ENCODE results near the gene USP17L26. TPM values are rescaled to one million over a fixed set of nuclear protein-coding genes. Genes with fewer than 3 reads are reported as not detected.
"Not testable (repeated sequence)": the region's sequence is repeated elsewhere in the genome, so short reads cannot be mapped to it uniquely, and the experiment has no call there.

USP17L26 gene, protein sequence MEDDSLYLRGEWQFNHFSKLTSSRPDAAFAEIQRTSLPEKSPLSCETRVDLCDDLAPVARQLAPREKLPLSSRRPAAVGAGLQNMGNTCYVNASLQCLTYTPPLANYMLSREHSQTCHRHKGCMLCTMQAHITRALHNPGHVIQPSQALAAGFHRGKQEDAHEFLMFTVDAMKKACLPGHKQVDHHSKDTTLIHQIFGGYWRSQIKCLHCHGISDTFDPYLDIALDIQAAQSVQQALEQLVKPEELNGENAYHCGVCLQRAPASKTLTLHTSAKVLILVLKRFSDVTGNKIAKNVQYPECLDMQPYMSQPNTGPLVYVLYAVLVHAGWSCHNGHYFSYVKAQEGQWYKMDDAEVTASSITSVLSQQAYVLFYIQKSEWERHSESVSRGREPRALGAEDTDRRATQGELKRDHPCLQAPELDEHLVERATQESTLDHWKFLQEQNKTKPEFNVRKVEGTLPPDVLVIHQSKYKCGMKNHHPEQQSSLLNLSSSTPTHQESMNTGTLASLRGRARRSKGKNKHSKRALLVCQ
- total RNA-seq: not detected
- not detected for polyA plus RNA-seq (ENCODE audit: insufficient read length in 6 of 6)
- long read RNA-seq, donor 1: 0 reads
- long read RNA-seq, donor 2: 0 reads
- long read RNA-seq, donor 3: 0 reads
- long read RNA-seq, donor 4: 0 reads
- long read RNA-seq, donor 5: 0 reads
- long read RNA-seq, donor 6: 0 reads
- long read RNA-seq, donor 7: 0 reads
- long read RNA-seq, donor 8: 0 reads
- long read RNA-seq, donor 9: 0 reads
- long read RNA-seq, donor 10: 0 reads
- long read RNA-seq, donor 11: 0 reads
- long read RNA-seq, donor 12: 0 reads

DNA sequence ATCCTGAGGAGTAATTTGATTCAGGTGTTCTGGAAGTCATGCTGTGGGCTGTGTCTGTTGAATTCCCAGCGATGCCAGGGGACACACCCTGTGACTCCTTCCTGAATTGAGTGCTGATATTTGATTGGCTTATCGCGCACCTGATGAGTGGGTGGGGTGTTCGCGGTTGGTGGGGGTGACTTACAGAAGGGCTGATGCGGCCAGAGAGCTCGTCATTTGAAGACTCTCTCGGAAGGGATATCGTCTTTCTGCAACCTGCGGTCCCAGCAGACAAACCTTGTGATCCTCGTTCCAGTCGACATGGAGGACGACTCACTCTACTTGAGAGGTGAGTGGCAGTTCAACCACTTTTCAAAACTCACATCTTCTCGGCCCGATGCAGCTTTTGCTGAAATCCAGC lies at the start of gene USP17L26:
TSS of gene USP17L26 (plus strand) at position 301 of the 400 bp plus-strand sequence. CDS start at position 301, 0 bp downstream.
- ATAC-seq; H3K9me3 ChIP-seq; H3K4me3 ChIP-seq; intact Hi-C loops (cut with DNase I); H3K27me3 ChIP-seq; H3K27ac ChIP-seq; H3K36me3 ChIP-seq; DNase-seq; H3K4me1 ChIP-seq: not testable (repeated sequence)

DNA sequence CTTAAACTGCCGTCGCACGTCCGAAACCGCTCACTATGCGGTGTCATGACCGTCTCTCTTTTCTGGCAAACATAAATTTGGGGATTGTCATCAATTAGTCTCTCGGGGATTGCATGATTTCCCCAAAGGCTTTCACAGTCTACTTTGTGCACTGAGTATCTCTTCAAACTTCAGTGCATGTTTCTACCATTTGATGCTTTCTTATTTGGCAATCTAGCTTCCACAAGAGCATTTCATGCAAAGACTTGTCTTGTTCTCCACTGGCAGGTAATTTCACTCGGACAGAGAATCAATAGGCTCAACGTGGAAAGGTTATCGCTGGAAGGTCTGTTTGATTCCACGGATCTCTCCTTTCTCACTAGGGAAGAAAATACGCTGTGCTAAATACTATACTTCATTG lies 10.3 kb upstream of the USP17L26 start:
- H3K4me1 ChIP-seq; ATAC-seq; intact Hi-C loops (cut with DNase I): not testable (repeated sequence)

DNA sequence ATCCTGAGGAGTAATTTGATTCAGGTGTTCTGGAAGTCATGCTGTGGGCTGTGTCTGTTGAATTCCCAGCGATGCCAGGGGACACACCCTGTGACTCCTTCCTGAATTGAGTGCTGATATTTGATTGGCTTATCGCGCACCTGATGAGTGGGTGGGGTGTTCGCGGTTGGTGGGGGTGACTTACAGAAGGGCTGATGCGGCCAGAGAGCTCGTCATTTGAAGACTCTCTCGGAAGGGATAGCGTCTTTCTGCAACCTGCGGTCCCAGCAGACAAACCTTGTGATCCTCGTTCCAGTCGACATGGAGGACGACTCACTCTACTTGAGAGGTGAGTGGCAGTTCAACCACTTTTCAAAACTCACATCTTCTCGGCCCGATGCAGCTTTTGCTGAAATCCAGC lies 9.6 kb upstream of the USP17L26 start, which contains the start of gene USP17L24:
TSS of gene USP17L24 (plus strand) at position 301 of the 400 bp plus-strand sequence. CDS start at position 301, 0 bp downstream.
- H3K4me1 ChIP-seq; H3K9me3 ChIP-seq; H3K27me3 ChIP-seq; DNase-seq; H3K36me3 ChIP-seq; ATAC-seq; H3K27ac ChIP-seq; H3K4me3 ChIP-seq; intact Hi-C loops (cut with DNase I): not testable (repeated sequence)

More for the DNA sequence above, 10.3 kb upstream of the USP17L26 start:
- not testable (repeated sequence) for H3K9me3 ChIP-seq, H3K4me3 ChIP-seq, H3K27me3 ChIP-seq, DNase-seq, H3K27ac ChIP-seq, H3K36me3 ChIP-seq

DNA sequence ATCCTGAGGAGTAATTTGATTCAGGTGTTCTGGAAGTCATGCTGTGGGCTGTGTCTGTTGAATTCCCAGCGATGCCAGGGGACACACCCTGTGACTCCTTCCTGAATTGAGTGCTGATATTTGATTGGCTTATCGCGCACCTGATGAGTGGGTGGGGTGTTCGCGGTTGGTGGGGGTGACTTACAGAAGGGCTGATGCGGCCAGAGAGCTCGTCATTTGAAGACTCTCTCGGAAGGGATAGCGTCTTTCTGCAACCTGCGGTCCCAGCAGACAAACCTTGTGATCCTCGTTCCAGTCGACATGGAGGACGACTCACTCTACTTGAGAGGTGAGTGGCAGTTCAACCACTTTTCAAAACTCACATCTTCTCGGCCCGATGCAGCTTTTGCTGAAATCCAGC lies 4.8 kb upstream of the USP17L26 start, which contains the start of gene USP17L25:
TSS of gene USP17L25 (plus strand) at position 301 of the 400 bp plus-strand sequence. CDS start at position 301, 0 bp downstream.
- ATAC-seq; intact Hi-C loops (cut with DNase I): not testable (repeated sequence)

DNA sequence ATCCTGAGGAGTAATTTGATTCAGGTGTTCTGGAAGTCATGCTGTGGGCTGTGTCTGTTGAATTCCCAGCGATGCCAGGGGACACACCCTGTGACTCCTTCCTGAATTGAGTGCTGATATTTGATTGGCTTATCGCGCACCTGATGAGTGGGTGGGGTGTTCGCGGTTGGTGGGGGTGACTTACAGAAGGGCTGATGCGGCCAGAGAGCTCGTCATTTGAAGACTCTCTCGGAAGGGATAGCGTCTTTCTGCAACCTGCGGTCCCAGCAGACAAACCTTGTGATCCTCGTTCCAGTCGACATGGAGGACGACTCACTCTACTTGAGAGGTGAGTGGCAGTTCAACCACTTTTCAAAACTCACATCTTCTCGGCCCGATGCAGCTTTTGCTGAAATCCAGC lies 4.6 kb downstream of the USP17L26 start, which contains the start of gene USP17L5:
TSS of gene USP17L5 (plus strand) at position 301 of the 400 bp plus-strand sequence. CDS start at position 301, 0 bp downstream.
- H3K27me3 ChIP-seq; H3K36me3 ChIP-seq; H3K4me3 ChIP-seq; H3K27ac ChIP-seq; H3K9me3 ChIP-seq; intact Hi-C loops (cut with DNase I); ATAC-seq; H3K4me1 ChIP-seq; DNase-seq: not testable (repeated sequence)

More for the DNA sequence above, 4.8 kb upstream of the USP17L26 start, which contains the start of gene USP17L25:
- H3K27ac ChIP-seq, DNase-seq, H3K4me1 ChIP-seq, H3K36me3 ChIP-seq, H3K27me3 ChIP-seq, H3K4me3 ChIP-seq, H3K9me3 ChIP-seq: not testable (repeated sequence)

DNA sequence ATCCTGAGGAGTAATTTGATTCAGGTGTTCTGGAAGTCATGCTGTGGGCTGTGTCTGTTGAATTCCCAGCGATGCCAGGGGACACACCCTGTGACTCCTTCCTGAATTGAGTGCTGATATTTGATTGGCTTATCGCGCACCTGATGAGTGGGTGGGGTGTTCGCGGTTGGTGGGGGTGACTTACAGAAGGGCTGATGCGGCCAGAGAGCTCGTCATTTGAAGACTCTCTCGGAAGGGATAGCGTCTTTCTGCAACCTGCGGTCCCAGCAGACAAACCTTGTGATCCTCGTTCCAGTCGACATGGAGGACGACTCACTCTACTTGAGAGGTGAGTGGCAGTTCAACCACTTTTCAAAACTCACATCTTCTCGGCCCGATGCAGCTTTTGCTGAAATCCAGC lies 9.4 kb downstream of the USP17L26 start, which contains the start of gene USP17L27:
TSS of gene USP17L27 (plus strand) at position 301 of the 400 bp plus-strand sequence. CDS start at position 301, 0 bp downstream.
- H3K4me1 ChIP-seq; H3K36me3 ChIP-seq; H3K27me3 ChIP-seq; DNase-seq; H3K27ac ChIP-seq; H3K4me3 ChIP-seq; ATAC-seq; intact Hi-C loops (cut with DNase I); H3K9me3 ChIP-seq: not testable (repeated sequence)

DNA sequence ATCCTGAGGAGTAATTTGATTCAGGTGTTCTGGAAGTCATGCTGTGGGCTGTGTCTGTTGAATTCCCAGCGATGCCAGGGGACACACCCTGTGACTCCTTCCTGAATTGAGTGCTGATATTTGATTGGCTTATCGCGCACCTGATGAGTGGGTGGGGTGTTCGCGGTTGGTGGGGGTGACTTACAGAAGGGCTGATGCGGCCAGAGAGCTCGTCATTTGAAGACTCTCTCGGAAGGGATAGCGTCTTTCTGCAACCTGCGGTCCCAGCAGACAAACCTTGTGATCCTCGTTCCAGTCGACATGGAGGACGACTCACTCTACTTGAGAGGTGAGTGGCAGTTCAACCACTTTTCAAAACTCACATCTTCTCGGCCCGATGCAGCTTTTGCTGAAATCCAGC lies 14.1 kb downstream of the USP17L26 start, which contains the start of gene USP17L28:
TSS of gene USP17L28 (plus strand) at position 301 of the 400 bp plus-strand sequence. CDS start at position 301, 0 bp downstream.
- DNase-seq; ATAC-seq; H3K27ac ChIP-seq; H3K4me1 ChIP-seq; H3K36me3 ChIP-seq; intact Hi-C loops (cut with DNase I); H3K27me3 ChIP-seq; H3K4me3 ChIP-seq; H3K9me3 ChIP-seq: not testable (repeated sequence)

DNA sequence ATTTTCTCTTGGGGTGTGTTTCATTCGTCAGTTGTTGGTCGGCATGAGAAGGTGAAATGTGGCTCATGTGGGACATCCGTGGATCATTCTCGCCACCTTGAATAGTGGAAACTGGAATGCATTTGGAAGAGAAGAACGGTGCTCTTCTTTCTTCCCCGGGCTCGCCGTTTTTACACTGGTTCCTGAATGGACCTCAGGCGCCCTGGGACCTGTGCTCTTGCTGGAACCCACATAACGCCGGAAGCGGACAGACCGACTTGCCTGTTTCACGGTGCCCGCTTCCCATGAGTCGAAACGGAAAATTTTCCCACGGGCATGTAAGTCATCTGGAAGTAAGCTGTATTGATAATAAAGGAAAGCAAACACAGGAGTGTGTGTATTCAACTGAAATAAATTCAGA lies 16.4 kb downstream of the USP17L26 start:
- ATAC-seq; H3K4me3 ChIP-seq; H3K27me3 ChIP-seq; intact Hi-C loops (cut with DNase I); H3K9me3 ChIP-seq; H3K36me3 ChIP-seq; H3K4me1 ChIP-seq; H3K27ac ChIP-seq: not testable (repeated sequence)
- peak in 1 of 4 donors; percentile 90 for DNase-seq

DNA sequence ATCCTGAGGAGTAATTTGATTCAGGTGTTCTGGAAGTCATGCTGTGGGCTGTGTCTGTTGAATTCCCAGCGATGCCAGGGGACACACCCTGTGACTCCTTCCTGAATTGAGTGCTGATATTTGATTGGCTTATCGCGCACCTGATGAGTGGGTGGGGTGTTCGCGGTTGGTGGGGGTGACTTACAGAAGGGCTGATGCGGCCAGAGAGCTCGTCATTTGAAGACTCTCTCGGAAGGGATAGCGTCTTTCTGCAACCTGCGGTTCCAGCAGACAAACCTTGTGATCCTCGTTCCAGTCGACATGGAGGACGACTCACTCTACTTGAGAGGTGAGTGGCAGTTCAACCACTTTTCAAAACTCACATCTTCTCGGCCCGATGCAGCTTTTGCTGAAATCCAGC lies 18.9 kb downstream of the USP17L26 start, which contains the start of gene USP17L29:
TSS of gene USP17L29 (plus strand) at position 301 of the 400 bp plus-strand sequence. CDS start at position 301, 0 bp downstream.
- H3K27ac ChIP-seq; intact Hi-C loops (cut with DNase I); DNase-seq; H3K4me3 ChIP-seq; H3K9me3 ChIP-seq; ATAC-seq; H3K27me3 ChIP-seq; H3K4me1 ChIP-seq; H3K36me3 ChIP-seq: not testable (repeated sequence)

DNA sequence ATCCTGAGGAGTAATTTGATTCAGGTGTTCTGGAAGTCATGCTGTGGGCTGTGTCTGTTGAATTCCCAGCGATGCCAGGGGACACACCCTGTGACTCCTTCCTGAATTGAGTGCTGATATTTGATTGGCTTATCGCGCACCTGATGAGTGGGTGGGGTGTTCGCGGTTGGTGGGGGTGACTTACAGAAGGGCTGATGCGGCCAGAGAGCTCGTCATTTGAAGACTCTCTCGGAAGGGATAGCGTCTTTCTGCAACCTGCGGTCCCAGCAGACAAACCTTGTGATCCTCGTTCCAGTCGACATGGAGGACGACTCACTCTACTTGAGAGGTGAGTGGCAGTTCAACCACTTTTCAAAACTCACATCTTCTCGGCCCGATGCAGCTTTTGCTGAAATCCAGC lies 28.4 kb downstream of the USP17L26 start, which contains the start of gene USP17L30:
TSS of gene USP17L30 (plus strand) at position 301 of the 400 bp plus-strand sequence. CDS start at position 301, 0 bp downstream.
- H3K27me3 ChIP-seq; H3K36me3 ChIP-seq; ATAC-seq; H3K4me1 ChIP-seq; H3K27ac ChIP-seq; intact Hi-C loops (cut with DNase I); DNase-seq; H3K9me3 ChIP-seq; H3K4me3 ChIP-seq: not testable (repeated sequence)

DNA sequence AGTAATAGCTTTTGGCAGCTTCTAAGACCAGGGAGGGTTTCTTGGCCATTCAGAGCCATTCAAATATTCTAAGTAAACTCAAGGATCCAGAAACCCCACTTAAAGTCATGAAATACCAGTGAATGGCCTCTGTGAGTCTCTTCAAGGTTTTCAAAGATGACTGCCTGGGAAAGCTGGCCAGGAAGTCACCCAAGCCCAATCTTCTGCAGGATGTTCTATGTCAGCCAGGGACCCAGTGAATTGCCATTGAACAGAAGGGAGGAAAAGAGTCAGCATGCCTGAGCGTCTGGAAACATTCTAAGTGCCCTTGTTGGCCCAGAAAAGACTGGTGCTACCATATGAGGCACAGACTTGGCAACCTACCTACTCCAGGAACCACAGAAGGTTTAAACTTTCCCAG lies 45.4 kb downstream of the USP17L26 start:
- DNase-seq; H3K27me3 ChIP-seq; H3K27ac ChIP-seq; H3K4me3 ChIP-seq; H3K4me1 ChIP-seq; intact Hi-C loops (cut with DNase I); H3K36me3 ChIP-seq; H3K9me3 ChIP-seq; ATAC-seq: not testable (repeated sequence)
